ENCODE measurements around the gene BAIAP2.

Gene BAIAP2

DNA sequence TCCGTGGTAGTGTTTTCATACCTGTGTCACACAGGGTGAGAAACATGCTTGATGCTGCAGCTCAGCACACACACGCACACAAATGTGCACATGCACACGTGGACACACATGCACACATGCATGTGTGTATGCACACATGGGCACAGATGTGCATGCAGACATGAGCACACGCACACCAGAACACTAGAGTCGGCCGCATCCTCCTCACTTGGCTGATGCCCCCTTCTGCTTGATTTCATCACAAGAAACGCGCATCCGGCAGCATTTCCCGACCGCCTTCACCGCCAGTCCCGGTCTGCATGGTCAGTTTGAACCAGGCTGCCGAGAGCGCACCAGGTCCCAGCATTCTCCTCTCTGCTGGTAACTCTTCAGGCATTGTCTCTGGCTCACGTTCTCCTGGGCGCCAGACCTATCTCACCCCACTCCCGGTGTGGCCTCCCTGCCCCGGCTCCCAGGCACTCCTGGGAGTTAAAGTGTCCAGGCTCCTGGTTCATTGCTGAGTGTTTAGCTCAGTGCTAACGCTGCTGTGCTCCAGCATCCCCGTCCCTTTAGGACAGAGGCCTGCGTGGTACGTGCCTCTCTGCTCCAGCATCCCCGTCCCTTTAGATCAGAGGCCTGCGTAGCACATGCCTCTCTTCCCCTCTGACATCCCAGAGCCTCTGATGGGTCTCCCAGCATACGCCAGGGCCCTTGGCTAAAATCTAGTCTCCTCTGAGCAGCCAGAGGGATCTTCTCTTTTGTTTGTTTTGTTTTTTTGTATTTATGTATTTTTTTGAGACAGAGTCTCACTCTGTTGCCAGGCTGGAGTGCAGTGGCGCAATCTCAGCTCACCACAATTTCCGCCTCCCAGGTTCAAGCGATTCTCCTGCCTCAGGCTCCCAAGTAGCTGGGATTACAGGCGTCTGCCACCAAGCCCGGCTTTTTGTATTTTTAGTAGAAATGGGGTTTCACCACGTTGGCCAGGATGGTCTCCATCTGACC is 16.0 kb downstream of the BAIAP2 start:
- in situ Hi-C loops (cut with MboI; ENCODE audit: low sequenced_read_pairs), result no loop called here

- in situ Hi-C loops (cut with MboI; ENCODE audit: low sequenced_read_pairs), result no loop called here
Observed at GRCh38 chr17:81052199-81052997, 17.4 kb downstream of the BAIAP2 start.

DNA sequence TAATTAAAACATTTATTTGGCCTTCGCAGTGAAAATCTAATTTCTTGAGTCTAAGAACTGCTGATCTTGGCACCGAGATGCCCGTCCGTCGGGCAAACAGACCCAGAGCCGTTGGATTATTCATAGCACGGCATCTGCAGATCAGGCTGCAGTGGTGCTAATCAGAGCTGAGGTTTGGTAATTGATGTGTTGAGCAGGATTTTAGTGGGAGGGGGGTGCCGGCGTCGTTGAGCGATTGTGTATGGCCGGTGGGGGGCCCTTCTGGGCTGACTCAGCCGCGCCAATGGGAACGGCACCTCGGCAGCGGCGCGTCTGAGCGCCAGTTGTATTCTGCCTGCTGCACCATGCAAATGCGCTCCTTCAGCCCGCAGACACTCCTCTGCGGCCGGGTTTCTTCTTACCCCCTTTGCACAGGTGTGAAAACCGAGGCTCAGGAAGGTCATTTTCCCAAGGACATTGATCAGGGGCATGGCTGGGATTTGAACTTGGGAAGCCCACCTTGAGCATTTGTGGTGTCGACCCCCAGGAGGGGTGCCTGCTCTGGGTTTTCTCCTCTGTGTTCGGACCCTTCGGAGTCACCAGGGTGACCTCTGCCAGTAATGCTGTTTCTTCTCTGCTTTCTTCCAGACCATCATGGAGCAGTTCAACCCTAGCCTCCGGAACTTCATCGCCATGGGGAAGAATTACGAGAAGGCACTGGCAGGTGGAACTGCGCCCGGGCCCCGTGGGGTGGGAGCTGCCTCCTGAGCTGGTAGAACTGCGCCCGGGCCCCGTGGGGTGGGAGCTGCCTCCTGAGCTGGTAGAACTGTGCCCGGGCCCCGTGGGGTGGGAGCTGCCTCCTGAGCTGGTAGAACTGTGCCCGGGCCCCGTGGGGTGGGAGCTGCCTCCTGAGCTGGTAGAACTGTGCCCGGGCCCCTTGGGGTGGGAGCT is 18.4 kb downstream of the BAIAP2 start:
- in situ Hi-C loops (cut with MboI; ENCODE audit: low sequenced_read_pairs), result no loop called here

DNA sequence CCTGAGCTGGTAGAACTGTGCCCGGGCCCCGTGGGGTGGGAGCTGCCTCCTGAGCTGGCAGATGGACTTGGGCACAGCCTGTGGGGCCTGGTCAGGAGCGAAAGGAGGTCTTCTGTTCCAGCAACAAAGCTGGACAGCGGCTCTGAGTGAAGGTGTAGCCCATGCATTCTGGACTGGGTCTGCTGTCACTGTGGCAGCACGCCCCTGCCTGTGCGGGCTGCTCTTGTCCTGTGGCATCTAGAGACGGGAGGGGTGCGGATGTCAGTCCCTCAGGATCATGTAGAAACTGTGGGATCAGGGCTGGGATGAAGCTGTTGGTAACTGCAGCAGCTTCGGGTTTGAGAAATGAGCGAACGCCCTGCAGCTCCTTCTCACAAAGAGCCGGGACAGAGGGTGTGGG is 19.4 kb downstream of the BAIAP2 start:
- in situ Hi-C loops (cut with MboI; ENCODE audit: low sequenced_read_pairs), result no loop called here

DNA sequence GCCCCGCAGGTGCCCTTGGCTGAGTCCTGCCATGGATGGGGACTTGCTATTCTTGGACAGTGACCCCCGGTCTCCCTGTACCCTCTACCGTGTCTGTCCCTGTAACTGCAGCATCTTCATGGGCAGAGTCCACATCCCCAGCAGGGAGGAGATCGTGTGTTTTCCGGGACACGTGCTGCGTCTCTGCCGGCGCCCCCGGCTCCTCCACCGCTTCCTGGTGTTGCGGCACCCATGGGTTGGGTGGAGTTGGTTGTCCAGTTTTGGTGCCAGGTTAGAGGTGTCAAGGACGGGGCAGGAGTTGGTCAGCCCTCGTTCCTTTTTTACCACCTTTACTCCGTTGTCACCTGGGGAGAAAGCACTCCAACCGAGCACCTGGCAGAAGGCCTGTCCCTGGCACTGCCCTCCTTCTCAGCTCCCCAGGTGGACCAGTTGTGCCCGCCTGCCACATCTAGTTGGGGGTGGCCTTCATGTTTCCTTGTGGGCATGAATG is 20.0 kb downstream of the BAIAP2 start:
- in situ Hi-C loops (cut with MboI; ENCODE audit: low sequenced_read_pairs), result no loop called here

GRCh38 chr17:81056312-81056711 is 21.4 kb downstream of the BAIAP2 start:
- in situ Hi-C loops (cut with MboI; ENCODE audit: low sequenced_read_pairs), result no loop called here

DNA sequence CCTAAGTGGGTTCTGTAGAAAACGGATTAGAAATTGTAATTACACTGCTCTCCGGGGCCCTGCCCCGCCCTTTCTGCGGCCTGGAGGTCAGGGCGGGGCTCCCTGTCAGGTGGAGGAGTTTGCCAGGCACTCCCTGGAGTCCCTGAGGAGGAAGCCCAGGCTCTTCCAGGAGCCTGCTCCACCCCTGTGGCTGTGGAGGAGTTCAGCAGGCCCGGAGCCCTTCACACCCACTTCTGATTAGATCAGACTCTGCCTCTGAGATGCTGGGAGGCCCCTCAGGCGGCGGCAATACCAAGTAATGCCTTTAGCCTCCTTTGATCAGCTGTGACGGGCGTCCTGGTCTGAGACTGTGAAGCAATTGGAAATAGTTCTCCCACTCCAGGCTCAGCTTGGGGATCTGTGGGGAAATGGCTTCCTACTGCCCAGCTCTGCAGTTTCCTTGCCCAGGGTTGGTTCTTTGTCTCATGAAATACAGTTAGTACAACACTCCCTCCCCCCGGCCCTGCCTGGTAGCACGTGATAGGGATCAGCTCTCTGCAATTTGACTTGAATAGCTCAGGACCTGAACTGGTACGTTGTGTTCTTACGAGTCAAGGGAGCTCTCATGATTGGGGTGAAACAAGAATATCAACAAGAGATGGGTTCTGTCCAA is 22.3 kb downstream of the BAIAP2 start:
- in situ Hi-C loops (cut with MboI; ENCODE audit: low sequenced_read_pairs), result no loop called here

DNA sequence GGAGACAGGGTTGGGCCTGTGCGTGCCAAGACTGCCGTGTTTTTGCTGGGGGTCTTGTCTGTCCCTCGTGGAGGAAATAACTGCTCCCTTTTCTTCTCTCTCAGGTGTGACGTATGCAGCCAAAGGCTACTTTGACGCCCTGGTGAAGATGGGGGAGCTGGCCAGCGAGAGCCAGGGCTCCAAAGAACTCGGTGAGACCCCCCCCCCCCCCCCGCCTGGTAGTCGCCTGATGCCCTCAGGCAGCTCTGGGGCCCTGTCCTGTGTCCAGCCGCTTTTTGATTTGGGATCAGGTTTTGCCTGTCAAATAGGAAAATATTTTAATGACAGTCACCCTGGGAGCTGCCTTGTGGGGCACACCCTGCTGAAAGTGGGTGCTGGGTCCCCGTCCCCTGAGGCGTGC is 22.8 kb downstream of the BAIAP2 start:
- in situ Hi-C loops (cut with MboI; ENCODE audit: low sequenced_read_pairs), result no loop called here

DNA sequence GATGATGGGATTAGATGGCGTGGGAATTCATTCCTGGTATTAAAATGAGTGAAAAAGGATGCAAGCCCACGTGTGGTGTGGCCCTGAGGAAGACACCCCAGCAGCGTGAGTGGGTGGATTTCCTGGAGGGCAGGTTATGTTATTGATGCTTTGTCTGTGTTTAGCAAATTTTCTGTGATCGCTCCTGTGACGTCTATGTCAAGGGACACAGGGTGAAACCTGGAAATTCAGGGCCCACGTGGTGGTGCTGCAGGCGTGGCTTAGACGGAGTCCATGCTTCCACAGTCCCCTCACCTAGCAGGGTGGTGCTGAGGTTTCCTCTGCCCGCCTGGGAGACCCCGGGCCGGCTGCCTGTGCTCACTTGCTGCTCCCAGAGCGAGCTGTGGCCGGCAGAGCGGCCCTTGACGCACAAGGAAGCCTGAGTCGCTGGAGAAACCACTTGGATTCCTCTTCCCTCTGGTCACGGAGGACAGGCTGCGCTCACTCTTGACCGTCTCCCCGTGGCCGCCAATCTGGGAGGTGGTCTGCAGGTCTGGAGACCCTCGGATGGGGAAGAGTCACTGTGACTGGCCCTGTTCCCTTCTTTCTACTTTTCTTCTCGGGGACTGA is 23.4 kb downstream of the BAIAP2 start:
- in situ Hi-C loops (cut with MboI; ENCODE audit: low sequenced_read_pairs), result no loop called here

- in situ Hi-C loops (cut with MboI; ENCODE audit: low sequenced_read_pairs), result no loop called here
Observed at GRCh38 chr17:81059026-81059425, 24.1 kb downstream of the BAIAP2 start.

- in situ Hi-C loops (cut with MboI; ENCODE audit: low sequenced_read_pairs), result no loop called here
Observed at GRCh38 chr17:81060416-81060815, 25.5 kb downstream of the BAIAP2 start.

- in situ Hi-C loops (cut with MboI; ENCODE audit: low sequenced_read_pairs), result no loop called here
Observed at GRCh38 chr17:81061027-81061735, 26.2 kb downstream of the BAIAP2 start.

DNA sequence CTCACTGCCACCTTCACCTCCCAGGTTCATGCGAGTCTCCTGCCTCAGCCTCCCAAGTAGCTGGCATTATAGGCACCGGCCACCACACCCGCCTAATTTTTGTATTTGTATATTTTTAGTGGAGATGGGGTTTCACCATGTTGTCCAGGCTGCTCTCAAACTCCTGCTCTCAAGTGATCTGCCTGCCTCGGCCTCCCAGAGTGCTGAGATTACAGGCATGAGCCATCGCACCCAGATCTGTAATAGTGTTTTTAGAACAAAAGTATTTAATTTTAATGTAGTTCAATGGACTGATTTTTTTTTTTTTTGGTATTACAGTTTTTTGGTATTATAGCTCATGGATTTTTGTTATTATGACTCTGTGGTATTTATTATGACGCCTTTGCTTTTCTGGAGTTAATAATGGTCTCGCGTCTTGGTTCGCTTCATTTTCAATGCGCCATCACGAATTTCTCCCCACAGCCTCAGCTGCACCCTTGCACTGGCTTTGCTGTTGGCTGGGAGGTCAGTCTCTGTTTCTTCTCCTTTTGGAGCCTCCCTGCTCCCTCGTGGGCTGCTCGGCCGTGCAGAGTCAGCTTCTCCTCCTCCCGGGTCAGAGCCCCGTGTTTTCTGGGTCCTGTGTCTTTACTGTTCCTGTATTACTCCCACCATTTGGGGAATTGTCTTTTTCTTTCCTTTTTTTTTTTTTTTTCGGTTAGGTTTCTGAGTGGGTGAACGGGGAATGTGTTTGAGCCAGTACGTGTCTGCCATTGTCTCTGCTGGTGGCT is 27.2 kb downstream of the BAIAP2 start:
- in situ Hi-C loops (cut with MboI; ENCODE audit: low sequenced_read_pairs), result no loop called here

- in situ Hi-C loops (cut with MboI; ENCODE audit: low sequenced_read_pairs), result no loop called here
Observed at GRCh38 chr17:81063106-81064093, 28.4 kb downstream of the BAIAP2 start.

DNA sequence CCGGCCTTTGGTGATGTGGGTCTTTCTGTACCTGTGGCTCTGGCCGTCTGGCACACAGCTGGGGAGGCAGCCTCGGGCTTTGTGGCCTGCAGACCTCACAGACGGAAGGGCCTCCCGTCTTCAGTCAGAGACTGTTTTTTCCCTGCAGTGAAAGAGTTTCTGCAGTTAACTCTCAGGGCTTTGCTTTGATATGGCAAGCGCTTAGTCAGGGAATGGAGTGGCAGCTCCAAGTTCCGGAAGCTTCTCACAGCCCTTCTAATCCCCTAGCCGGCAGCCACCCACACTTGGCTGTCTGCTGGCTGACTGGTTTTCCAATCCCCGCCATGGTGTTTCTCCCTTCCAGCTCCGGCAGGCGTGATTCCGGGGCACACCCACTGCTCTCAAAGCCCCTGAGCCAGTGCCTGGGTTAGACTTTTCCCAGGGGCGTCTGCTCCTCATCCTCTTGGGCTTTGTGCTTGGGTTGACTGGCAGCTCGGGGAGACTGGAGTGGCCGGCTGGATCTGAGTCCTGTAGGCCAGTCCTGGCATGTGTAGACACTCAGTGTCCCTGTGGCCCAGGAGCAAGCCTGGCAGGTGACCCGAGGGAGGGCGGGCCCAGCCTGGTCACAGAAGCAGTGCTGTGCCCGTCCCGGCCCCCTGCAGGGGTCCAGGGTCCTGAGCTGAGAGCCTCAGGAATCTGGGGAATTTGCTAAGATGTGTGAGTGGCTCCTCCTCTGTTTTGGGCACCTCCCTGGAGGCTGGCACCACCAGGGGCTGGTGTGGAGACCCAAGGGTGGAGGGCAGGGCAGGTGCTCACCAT is 29.9 kb downstream of the BAIAP2 start:
- in situ Hi-C loops (cut with MboI; ENCODE audit: low sequenced_read_pairs), result no loop called here

GRCh38 chr17:81065500-81065899 is 30.5 kb downstream of the BAIAP2 start:
- in situ Hi-C loops (cut with MboI; ENCODE audit: low sequenced_read_pairs), result no loop called here
